ENCODE data around the gene C16orf96.
"Not testable (repeated sequence)": the region's sequence is repeated elsewhere in the genome, so short reads cannot be mapped to it uniquely, and the experiment has no call there.

The C16orf96 gene

GRCh38 chr16:4570086-4570485, 13.9 kb downstream of the C16orf96 start:
- DNase-seq: no peak

- no peak for DNase-seq
These were observed 14.7 kb downstream of the C16orf96 start for GRCh38 chr16:4570688-4571321.

GRCh38 chr16:4572715-4573114, 16.6 kb downstream of the C16orf96 start:
- no peak for DNase-seq

DNA sequence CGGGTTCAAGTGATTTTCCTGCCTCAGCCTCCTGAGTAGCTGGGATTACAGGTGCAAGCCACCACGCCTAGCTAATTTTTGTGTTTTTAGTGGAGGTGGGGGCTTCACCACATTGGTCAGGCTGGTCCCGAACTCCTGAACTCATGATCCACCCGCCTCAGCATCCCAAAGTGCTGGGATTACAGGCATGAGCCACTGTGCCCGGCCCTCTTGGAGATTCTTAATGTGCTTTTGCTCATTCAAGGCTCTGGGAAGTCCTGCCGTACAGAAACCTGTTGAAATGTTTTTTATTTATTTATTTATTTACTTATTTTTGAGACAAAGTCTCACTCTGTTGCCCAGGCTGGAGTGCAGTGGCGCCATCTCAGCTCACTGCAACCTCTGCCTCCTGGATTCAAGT, 17.8 kb downstream of the C16orf96 start:
- not testable (repeated sequence) for DNase-seq

DNA sequence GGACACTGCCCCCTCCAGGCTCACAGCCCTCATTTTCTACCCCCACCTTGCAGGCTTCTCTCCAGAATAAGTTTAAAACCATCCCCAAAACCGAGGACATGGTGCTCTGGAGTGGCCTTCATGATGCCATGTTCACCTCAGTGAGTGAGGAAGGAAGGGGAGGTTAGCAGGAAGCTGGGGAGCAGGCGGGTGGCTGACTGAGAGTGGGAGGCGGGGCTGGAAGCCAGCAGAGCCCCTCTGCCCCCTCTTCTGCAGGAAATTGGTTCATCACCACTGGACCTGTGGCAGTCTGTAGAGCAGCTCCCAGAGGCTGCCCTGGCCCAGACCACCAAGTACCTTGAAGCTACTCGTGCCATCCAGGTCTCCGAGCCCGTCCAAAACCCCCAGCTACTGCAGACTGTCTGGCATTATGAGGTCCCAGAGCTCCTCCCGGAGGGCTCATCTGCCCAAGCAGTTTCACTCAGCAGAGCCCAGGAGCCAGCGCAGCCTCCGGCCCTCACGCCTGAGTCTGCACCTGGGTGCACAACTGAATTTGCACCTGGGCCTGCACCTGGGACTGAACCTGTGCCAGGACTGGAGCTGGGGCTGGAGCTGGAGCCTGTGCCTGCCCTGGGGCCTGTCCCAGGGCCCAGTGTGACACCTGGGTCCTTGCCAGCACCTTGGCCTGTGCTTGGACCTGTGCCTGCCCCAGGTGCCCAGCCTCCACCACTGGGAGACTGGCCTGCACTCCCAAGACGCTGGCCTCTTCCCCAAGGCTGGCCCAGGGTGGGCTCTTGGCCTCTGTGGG, 19.0 kb downstream of the C16orf96 start:
- DNase-seq: no peak

- DNase-seq: no peak
These were observed 19.9 kb downstream of the C16orf96 start for GRCh38 chr16:4576008-4576407.

GRCh38 chr16:4578961-4579530, 22.9 kb downstream of the C16orf96 start:
- DNase-seq: peak; percentile 21

DNA sequence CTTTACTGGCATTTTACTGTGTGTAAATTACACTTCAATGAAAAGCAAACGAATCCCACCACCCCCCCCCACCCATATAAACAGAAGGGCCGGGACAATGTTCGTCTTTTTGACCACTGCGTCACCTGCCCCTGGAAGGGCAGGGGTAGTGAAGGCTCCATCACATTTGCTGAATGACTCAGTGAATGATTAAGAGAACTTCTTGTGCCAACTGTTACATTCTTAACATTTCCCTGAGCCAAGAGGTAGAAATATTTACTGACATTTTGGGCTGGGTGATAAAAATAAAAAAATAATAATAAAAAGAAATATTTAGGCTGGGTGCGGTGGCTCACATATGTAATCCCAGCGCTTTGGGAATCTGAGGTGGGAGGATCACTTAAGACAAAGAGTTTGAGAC, 24.1 kb downstream of the C16orf96 start:
- DNase-seq: no peak

DNA sequence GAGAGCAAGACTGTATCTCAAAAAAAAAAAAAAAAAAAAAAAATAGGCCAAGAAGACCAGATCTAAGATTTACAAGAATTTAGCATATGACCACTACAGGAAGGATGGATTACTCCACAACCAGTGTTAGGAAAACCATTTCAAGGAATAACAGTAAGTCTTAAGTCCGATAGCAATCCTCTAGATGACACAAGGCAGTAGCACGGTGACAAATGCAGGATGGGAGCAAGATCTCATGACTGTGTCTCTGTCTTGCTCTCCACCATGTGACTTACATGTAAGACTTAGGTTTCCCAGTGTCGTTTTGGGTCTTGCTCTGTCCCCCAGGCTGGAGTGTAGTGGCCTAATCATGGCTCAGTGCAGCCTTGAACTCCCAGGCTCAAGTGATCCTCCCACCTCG, 27.8 kb downstream of the C16orf96 start:
- DNase-seq: no peak

DNA sequence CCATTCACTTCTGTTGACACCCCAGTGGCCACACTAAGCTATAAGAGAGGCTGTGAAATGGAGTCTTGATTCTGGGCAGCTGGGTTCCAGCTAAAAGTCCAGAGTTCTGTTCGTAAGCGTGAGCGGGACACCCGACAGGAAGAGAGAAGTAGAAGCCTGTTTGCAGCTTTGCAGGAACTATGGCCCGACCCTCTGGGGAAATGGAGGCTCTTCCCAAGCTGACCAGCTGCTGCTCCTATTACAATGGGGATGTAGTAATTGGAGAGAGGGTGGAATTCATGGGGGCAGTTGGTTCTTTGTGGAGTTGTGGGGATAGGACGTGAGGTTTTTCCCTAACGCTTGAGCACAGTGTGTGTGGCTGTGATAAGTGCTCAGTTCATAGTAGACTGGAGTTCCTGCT, 30.2 kb downstream of the C16orf96 start:
- DNase-seq: no peak

DNA sequence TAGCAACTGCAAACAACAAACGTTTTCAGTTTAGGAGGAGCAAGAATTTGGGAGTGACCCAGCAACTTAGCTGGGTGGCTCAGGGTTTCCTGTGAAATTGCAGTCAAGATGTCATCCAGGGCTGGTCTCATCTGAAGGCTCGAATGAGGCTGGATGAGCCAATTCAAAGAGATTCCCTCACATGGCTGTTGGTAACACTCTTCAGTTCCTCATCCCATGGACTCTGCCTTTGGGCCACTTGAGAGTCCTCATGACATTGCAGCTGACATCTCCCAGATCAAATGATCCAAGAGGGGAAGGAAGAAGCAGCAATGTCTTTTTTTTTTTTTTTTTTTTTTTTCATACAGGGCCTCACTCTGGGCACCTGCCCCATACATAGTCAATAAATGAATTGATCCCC, 32.2 kb downstream of the C16orf96 start:
- DNase-seq: no peak

- DNase-seq: no peak
These were observed 32.8 kb downstream of the C16orf96 start for GRCh38 chr16:4588961-4589360.

GRCh38 chr16:4591191-4591590, 35.1 kb downstream of the C16orf96 start:
- DNase-seq: no peak

GRCh38 chr16:4591706-4592470, 35.7 kb downstream of the C16orf96 start:
- DNase-seq: no peak

DNA sequence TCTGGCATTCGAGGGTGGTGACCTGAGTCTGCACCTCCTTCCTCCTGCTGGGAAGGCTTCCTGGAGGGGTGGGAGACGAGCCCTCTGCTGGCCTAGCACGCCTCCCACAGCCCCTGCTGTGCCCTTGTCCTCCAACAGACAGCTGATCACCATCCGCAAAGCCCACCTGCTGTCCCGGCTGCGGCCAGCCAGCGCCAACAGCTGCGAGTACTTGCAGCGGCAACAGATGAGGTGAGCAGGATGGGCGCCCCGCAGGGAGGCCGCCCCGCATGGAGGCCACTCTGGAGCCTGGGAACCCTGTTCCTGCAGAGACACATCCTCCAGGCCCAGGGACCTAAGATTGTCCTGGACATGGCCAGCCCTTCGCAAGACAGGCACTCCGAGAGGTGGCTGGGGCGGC, 36.9 kb downstream of the C16orf96 start:
- no peak for DNase-seq

DNA sequence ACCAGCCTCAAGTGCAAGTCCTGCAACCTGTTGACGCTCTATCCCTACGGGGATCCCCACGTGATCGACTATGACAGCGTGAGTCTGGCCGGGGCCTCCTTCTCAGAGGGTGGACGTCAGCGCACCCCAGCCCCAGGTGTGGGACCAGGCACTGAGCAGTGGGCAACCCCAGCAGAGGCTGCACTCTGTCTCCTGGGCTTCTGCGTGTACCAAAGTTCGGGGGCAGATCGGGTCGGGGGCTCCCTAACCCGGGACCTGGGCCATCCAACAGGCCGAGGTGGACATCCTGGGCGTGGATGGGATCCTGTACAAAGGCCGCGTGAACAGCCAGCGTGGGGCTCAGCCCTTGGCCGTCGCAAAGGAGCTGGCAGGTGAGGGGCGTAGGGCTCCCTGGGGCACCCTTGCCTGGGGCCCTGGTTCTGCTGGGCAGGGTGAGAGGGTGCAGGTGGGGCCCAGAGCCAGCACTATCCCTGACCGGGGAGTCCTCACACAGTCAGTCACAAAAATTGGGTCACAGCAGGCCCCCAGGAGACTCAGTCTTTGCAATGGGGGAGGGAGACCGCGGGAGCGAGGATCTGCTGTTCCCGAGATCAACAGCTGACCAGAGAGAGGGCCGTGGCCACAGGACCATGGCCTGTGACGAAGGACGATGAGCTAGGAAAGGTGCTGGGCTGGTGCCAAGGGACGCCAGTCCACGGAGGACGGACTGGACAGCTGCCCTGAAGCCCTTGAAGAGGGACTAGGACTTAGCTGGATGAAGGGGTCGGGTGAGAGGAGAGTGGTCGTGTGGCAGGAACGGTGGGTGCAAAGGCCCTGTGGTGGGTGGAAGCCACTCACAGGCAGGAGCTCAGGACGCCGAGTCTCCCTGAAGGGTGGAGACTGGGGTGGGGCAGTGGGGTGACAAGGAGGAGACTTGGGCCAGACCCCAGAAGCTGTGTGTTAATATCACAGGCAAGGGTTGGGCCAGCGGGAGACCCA, 38.6 kb downstream of the C16orf96 start:
- DNase-seq: no peak

GRCh38 chr16:4597174-4597573, 41.0 kb downstream of the C16orf96 start:
- no peak for DNase-seq

- DNase-seq: no peak
These were observed 42.9 kb downstream of the C16orf96 start for GRCh38 chr16:4599037-4599436.

DNA sequence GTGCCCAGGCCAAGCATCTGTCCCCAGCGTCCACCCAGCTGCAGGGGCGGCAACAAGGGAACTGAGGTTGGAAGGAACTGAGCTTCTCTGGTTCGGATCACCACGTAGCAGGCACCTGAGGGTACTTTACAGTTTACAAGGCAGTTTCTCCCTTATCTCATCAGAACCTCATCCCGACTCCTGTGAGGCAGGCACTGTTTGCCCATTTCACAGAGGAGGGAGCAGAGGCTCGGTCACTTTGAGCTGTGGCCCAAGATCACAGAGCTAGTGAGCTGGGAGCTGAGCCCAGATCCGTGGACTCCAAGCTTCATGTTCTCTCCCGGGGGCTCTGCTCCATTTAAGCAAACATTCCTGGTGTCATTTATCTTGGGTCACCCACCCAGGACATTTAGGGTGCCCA, 43.4 kb downstream of the C16orf96 start:
- DNase-seq: no peak

DNA sequence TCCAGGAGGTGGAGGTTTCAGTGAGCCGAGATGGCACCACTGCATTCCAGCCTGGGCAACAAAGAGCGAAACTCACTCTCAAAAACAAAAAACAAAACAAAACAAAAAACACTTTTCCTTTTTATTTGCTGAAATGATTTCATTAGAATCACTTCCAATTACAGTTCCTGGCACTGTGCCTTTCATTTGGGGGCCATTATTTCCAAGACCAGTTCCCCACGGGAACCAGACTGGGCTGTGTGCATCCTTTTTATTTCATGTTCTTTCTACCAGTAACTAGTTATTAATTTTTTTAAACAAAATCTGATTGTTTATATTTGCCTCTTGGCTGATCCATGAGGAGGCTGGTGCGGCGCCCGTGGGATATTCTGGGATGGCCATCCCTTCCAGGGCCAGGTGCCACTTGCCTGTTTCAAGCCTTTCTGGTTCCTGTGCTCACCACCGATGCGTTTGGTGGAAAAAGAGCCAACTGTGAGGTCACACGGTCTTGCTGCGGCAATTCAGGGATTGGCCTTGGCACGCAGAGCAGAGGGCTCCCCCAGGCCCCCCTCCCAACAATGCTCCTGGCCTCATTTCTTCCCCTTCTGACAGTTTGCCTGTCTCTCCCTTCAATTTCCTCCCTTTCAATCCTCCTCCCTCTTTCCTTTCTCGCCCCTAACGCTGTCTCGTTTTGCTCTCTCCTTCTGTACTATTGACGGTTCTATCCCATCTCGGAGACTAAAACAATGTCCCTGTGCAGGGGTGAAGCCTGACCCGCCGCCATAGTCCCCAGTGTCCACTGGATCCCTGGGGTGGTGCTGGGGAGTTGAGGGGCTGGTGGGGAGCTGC, 45.1 kb downstream of the C16orf96 start:
- DNase-seq: no peak

DNA sequence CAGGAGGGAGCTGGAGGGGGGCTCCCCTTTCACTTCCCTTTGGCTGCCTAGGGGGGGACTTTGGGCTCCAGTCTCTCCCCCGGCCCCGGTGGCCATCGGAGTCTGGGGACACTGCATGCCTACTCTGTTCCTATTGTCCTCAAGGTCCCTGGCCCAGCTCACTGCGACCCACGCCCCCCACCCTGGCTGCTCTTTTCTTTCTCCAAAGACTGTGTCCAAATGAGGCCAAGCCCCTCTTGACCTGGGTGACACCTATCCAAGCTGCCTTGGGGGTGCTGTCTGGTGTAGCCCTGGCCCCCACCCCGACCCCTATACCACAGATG, 45.7 kb downstream of the C16orf96 start:
- DNase-seq: no peak

GRCh38 chr16:4602331-4602730, 46.2 kb downstream of the C16orf96 start:
- DNase-seq: no peak
